ENCODE results near the gene RNF112.
"Not testable (repeated sequence)": the region's sequence is repeated elsewhere in the genome, so short reads cannot be mapped to it uniquely, and the experiment has no call there.

Gene RNF112

DNA sequence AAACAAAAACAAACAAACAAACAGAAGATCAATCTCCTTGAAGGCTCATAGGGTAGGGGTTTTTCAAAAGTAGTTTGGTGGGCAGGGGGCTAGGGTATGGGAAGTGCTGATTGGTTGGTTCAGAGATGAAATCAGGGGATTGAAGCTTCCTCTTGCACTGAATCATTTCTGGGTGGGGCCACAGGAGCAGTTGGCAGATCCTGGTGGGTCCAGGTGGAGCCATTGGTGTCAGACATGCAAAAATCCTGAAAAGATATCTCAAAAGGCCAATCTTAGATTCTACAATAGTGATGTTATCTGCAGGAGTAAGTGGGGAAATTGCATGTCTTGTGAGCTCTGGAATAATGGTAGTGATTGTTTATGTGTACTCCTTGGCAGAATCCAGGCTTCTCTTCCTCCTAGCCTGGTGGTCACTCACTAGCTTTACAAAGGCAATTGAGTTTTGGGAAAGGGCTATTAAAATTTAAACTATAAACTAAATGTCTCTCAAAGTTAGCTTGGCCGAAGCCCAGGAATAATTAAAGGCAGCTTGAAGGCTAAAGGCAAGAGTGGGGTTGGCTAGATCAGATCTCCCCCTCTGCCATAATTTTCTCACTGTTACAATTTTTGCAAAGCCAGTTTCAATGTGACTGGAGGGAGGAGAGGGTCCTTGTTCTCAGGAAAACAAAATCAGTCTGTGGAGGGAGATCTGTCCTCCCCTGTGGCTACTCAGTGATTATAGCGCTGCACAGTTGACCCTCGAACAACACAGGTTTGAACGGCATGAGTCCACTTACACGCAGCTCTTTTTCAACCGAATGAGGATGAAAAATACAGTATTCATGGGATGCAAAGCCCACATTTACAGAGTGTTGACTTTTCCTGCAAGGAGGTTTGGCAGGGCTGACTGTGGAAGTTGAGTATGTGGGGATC, 45.2 kb downstream of the RNF112 start:
- no peak for DNase-seq

DNA sequence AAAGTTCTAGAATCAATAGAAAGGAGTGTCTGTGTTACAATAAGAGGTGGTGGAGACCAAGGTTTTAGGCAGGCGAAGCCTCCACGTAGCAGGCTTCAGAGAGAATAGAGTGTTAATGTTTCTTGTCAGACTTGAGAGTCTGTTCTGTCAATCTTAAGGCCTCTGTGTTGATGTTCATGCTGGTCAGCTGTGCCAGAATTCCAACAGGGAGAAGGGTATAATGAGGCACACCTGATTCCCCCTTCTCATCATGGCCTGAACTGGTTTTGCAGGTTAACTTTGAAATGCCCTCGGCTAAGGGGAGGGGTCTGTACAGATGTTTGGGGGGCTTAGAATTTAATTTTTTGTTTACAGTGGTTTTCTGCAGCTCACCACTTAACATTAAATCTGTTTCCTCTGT, 46.0 kb downstream of the RNF112 start:
- no peak for DNase-seq

DNA sequence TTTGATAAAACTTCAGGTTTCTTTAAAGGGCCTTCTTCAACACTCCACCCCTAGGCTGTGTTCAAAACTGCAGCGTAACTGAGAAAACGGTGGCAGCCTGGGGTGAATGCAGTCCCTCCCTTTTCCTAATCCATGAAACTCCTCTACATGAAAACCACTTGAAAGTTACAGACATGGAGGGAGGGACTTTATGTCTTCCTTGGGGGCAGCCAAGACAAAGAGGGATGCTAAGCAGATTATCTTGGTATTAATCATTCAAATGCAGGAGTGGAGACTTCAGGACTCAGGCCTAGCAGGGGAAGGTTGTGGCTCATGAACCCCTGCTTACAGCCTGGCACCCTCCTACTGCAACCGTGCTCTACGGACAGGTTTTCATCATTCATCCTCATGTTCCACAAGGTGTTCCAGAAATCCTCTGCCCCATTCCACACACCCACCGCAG, 46.8 kb downstream of the RNF112 start:
- DNase-seq: no peak

DNA sequence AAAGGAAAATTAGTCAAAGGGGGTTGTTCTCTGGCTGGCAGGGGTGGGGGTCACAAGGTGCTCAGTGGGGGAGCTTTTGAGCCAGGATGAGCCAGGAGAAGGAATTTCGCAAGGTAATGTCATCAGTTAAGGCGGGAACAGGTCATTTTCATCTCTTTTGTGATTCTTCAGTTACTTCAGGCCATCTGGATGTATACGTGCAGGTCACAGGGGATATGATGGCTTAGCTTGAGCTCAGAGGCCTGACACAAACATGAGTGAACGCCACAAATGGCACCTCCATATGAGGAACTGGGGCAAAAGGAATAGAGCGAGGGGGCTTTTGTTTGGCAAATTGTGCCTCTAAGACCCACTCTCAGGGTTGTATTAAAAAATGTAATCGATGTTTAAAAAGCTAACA, 47.4 kb downstream of the RNF112 start:
- not testable (repeated sequence) for DNase-seq

DNA sequence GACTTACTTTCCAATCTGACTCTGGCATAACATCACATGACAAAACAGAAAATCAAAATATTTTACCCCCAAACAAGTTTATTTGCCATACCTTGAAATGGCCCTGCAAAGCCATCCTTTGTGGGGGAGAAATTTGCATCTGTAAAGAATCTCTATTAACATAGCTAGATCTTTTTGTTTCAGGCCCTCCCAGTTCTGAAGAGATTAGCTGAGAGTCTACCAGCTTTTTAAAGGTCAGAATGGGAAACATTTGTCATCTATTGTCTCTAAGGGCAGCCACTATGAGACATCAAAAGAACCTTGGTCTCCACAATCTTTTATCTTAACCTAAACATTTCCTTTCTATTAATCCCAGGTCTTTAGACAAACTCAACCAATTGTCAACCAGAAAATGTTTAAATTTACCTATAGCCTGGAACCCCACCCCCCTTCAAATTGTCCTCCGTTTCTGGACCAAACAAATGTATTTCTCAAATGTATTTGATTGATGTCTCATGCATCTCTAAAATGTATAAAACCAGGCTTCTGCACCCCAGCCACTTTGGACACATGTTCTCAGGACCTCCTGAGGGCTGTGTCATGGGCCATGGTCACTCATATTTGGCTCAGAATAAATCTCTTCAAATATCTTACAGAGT, 48.1 kb downstream of the RNF112 start:
- DNase-seq: not testable (repeated sequence)

DNA sequence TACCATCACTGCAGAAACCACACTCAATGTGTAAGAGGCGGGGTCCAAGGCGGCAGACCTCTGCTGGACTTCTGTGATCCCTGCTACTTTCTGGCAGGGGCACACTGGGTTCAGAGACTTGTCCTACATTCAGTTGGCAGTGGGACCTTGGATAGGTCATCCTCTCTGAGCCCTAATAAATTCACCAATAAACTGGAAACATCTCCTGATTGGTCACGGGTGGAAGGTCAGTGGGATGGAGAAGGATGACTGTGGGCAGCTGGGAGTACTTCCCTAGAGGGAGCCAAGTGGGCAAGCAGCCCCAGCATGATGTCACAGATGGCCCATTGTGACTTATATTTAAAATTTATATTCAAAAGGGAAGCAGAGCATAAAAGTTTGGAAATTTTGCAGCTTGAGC, 49.7 kb downstream of the RNF112 start:
- no peak for DNase-seq

DNA sequence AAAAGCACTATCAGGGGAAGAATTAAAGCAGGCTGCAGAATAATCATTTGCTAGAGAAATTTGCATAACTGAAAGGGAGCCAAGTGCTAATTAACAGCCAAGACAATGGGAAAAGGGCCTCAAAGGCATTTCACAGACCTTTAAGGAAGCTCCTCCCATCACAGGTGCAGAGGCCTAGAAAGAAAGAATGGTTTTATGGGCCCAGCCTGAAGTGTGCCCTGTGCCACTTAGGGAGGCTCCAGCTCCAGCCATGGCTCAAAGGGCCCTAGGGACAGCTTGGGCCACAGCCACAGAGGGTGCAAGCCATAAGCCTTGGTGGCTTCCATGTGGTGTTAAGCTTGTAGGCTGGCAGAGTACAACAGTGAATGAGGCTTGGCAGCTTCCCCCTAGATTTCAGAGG, 50.1 kb downstream of the RNF112 start:
- no peak for DNase-seq

DNA sequence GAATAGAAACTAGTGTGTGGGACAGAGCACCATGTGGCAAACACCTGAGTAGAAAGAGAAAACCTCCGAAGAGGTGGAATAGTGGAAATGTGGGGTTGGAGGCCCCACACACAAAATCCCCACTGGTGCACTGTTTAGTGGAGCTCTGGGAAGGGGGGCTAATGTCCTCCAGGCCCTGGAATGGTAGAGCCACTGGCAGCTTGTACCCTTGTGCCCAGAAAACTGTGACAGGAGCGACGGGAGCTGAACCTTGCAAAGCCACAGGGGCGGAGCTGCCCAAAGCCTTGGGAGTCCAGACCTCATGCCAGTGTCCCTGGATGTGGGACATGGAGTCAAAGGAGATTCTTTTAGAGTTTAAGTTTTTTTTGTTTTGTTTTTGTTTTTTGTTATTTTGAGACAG, 50.6 kb downstream of the RNF112 start:
- DNase-seq: no peak

DNA sequence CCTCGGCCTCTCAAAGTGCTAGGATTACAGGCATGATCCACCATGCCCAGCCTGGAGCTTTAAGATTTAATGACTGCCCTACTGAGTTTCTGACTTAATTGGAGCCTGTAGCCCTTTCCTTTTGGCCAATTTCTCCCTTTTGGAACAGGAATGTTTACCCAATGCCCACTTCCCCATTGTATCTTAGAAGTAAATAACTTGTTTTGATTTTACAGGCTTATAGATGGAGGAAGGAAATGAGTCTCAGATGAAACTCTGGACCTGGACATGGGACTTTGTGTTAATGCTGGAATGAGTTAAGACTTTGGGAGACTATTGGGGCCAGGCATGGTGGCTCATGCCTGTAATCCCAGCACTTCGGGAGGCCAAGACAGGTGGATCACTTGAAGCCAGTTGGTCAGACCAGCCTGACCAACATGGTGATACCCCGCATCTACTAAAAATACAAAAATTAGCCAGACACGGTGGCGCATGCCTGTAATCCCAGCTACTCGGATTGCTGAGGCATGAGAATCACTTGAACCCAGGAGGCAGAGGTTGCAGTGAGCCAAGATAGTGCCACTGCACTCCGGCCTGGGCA, 51.5 kb downstream of the RNF112 start:
- not testable (repeated sequence) for DNase-seq

DNA sequence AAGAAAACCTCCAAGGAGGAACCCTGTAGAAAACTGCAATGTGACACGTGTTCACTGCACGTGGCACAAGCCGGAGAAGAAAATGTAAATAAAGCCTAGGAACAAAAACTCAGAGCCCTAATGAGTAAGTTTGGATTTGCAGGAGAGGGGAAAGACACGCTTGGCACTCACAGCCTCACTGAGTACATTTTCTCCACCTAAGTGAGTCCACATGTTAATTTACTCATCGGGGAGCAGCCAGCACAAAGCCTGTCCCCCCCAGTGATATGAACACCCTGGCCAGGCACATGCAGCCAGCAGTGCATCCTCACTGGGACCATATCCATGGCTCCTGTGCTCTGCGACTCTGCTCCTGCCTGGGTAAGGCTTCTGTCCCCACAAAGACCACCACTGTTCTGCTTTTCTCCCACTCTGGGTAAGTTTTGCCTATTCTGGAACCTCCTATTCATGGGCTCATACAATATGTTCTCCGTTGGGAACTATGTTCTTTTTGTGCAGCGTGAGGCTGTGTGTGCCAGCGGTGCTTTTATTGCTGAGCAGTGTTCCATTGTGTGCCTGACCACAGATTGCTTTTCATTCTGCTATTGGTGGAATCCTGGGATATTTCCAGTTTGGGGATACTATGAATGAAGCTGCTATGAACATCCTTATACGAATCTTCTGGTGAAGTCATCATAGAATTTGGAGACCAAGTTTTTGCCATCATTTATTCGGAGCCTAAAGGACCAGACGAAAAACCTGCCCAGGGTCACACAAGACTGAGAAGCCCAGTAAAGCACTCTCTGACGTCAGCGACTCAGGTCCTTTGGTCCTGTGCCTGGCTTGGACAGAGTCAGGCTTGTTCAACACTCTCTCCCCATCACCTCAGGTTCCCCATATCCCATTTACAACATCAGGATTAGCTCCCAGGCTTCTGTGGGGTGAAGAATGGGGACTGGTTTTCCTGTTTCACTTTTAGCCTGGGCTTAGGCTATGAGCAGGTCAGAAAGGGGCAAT, 53.3 kb downstream of the RNF112 start:
- no peak for DNase-seq

Measured in NCI-H1930 (cell line).